GM23338 (cell line): ENCODE measurements around the gene PHACTR1.

Experiments
- CREB1 ChIP-seq: fragments of 250-450 bp; sonication (Bioruptor Pico); IDR thresholded peaks from 2 replicates; pipeline ENCODE4 v1.5.0; 2020; ENCODE audit warnings: low read depth, mild to moderate bottlenecking, moderate library complexity
- CTCF ChIP-seq, 2 experiments: fragments of 200-600 bp in 1 of 2; sonication (generic) in 1 of 2; conservative IDR thresholded peaks; 2 replicates each; pipeline versions ENCODE4 v1.5.1 to v1.6.1; 2016 to 2017; ENCODE audit warnings: antibody characterized with exemption in 2 of 2, low read depth in 2 of 2, mild to moderate bottlenecking in 2 of 2, moderate library complexity in 1 of 2
- EZH2 ChIP-seq: fragments of 200-600 bp; sonication (generic); IDR thresholded peaks from one replicate; pipeline ENCODE4 v1.8.0; 2017; ENCODE audit warnings: antibody characterized with exemption, mild to moderate bottlenecking, low read depth; ENCODE audit not compliant: unreplicated experiment
- EZH2phosphoT487 ChIP-seq: fragments of 200-600 bp; sonication (generic); IDR thresholded peaks from one replicate; pipeline ENCODE4 v1.8.1; 2018; ENCODE audit warnings: antibody characterized with exemption; ENCODE audit not compliant: unreplicated experiment
- JUNB ChIP-seq: IDR thresholded peaks from one replicate; pipeline ENCODE4 v1.6.1; 2016; ENCODE audit warnings: antibody characterized with exemption; ENCODE audit not compliant: unreplicated experiment
- POLR2AphosphoS5 ChIP-seq: IDR thresholded peaks from 2 replicates; pipeline ENCODE4 v1.6.1; 2016; ENCODE audit warnings: antibody characterized with exemption, low read depth
- STAT1 ChIP-seq: IDR thresholded peaks from one replicate; pipeline ENCODE4 v1.6.1; 2016; ENCODE audit warnings: antibody characterized with exemption; ENCODE audit not compliant: unreplicated experiment
- ZNF331 ChIP-seq: fragments of 250-450 bp; sonication (Bioruptor Pico); IDR thresholded peaks from 2 replicates; pipeline ENCODE4 v1.5.0; 2020; ENCODE audit warnings: low read depth, mild to moderate bottlenecking, moderate library complexity
- TF ChIP-seq, protein P1 (sequence below): IDR thresholded peaks from 2 replicates; pipeline ENCODE4 v1.6.1; 2016; ENCODE audit warnings: antibody characterized with exemption
- TF ChIP-seq, protein P2 (sequence below): IDR thresholded peaks from one replicate; pipeline ENCODE4 v1.6.1; 2018; ENCODE audit warnings: antibody characterized with exemption; ENCODE audit not compliant: unreplicated experiment
- TF ChIP-seq, protein P3 (sequence below): fragments of 250-450 bp; sonication (Bioruptor Pico); IDR thresholded peaks from 2 replicates; pipeline ENCODE4 v1.5.0; 2020; ENCODE audit warnings: mild to moderate bottlenecking, moderate library complexity

DNA sequence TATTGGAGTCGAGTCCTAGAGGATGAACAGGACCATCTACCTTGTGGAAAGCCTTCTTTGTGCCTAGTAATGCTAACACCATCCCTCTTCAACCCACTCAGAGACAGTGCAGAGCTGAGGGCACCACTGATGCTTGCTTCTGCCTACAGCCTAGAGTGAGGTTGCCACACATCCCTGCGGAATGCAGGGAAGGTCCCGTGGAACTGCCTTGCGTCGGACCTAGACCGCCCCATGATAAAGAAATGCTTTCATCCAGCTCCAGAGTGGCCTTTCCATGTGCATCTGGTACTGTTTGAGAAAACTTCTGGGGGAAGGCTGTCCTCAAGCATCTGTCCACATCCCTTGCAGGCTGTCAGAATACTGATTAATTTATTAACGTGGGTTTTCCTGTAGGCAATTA is 168.4 kb downstream of the PHACTR1 start:
- no peak for TF ChIP-seq EZH2
- no peak for TF ChIP-seq CTCF (conservative IDR thresholded peaks at IDR 0.05; ENCODE audit: low read depth in 2 of 2)
- TF ChIP-seq POLR2AphosphoS5 = no peak
- TF ChIP-seq, protein P1, sequence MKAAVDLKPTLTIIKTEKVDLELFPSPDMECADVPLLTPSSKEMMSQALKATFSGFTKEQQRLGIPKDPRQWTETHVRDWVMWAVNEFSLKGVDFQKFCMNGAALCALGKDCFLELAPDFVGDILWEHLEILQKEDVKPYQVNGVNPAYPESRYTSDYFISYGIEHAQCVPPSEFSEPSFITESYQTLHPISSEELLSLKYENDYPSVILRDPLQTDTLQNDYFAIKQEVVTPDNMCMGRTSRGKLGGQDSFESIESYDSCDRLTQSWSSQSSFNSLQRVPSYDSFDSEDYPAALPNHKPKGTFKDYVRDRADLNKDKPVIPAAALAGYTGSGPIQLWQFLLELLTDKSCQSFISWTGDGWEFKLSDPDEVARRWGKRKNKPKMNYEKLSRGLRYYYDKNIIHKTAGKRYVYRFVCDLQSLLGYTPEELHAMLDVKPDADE = no peak
- TF ChIP-seq STAT1 = no peak
- TF ChIP-seq ZNF331 (CRISPR knock-in tag) = no peak
- TF ChIP-seq EZH2phosphoT487 = no peak
- TF ChIP-seq JUNB = no peak
- TF ChIP-seq, protein P2, sequence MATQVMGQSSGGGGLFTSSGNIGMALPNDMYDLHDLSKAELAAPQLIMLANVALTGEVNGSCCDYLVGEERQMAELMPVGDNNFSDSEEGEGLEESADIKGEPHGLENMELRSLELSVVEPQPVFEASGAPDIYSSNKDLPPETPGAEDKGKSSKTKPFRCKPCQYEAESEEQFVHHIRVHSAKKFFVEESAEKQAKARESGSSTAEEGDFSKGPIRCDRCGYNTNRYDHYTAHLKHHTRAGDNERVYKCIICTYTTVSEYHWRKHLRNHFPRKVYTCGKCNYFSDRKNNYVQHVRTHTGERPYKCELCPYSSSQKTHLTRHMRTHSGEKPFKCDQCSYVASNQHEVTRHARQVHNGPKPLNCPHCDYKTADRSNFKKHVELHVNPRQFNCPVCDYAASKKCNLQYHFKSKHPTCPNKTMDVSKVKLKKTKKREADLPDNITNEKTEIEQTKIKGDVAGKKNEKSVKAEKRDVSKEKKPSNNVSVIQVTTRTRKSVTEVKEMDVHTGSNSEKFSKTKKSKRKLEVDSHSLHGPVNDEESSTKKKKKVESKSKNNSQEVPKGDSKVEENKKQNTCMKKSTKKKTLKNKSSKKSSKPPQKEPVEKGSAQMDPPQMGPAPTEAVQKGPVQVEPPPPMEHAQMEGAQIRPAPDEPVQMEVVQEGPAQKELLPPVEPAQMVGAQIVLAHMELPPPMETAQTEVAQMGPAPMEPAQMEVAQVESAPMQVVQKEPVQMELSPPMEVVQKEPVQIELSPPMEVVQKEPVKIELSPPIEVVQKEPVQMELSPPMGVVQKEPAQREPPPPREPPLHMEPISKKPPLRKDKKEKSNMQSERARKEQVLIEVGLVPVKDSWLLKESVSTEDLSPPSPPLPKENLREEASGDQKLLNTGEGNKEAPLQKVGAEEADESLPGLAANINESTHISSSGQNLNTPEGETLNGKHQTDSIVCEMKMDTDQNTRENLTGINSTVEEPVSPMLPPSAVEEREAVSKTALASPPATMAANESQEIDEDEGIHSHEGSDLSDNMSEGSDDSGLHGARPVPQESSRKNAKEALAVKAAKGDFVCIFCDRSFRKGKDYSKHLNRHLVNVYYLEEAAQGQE = no peak
- TF ChIP-seq CREB1 (CRISPR knock-in tag) = no peak
- TF ChIP-seq, protein P3, sequence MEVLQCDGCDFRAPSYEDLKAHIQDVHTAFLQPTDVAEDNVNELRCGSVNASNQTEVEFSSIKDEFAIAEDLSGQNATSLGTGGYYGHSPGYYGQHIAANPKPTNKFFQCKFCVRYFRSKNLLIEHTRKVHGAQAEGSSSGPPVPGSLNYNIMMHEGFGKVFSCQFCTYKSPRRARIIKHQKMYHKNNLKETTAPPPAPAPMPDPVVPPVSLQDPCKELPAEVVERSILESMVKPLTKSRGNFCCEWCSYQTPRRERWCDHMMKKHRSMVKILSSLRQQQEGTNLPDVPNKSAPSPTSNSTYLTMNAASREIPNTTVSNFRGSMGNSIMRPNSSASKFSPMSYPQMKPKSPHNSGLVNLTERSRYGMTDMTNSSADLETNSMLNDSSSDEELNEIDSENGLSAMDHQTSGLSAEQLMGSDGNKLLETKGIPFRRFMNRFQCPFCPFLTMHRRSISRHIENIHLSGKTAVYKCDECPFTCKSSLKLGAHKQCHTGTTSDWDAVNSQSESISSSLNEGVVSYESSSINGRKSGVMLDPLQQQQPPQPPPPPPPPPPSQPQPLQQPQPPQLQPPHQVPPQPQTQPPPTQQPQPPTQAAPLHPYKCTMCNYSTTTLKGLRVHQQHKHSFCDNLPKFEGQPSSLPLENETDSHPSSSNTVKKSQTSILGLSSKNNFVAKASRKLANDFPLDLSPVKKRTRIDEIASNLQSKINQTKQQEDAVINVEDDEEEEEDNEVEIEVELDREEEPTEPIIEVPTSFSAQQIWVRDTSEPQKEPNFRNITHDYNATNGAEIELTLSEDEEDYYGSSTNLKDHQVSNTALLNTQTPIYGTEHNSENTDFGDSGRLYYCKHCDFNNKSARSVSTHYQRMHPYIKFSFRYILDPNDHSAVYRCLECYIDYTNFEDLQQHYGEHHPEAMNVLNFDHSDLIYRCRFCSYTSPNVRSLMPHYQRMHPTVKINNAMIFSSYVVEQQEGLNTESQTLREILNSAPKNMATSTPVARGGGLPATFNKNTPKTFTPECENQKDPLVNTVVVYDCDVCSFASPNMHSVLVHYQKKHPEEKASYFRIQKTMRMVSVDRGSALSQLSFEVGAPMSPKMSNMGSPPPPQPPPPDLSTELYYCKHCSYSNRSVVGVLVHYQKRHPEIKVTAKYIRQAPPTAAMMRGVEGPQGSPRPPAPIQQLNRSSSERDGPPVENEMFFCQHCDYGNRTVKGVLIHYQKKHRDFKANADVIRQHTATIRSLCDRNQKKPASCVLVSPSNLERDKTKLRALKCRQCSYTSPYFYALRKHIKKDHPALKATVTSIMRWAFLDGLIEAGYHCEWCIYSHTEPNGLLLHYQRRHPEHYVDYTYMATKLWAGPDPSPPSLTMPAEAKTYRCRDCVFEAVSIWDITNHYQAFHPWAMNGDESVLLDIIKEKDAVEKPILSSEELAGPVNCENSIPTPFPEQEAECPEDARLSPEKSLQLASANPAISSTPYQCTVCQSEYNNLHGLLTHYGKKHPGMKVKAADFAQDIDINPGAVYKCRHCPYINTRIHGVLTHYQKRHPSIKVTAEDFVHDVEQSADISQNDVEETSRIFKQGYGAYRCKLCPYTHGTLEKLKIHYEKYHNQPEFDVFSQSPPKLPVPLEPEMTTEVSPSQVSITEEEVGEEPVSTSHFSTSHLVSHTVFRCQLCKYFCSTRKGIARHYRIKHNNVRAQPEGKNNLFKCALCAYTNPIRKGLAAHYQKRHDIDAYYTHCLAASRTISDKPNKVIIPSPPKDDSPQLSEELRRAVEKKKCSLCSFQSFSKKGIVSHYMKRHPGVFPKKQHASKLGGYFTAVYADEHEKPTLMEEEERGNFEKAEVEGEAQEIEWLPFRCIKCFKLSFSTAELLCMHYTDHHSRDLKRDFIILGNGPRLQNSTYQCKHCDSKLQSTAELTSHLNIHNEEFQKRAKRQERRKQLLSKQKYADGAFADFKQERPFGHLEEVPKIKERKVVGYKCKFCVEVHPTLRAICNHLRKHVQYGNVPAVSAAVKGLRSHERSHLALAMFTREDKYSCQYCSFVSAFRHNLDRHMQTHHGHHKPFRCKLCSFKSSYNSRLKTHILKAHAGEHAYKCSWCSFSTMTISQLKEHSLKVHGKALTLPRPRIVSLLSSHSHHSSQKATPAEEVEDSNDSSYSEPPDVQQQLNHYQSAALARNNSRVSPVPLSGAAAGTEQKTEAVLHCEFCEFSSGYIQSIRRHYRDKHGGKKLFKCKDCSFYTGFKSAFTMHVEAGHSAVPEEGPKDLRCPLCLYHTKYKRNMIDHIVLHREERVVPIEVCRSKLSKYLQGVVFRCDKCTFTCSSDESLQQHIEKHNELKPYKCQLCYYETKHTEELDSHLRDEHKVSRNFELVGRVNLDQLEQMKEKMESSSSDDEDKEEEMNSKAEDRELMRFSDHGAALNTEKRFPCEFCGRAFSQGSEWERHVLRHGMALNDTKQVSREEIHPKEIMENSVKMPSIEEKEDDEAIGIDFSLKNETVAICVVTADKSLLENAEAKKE = no peak
